K562 (cell line): Measurements from ENCODE around the gene LILRA6. TPM values are rescaled to one million over a fixed set of nuclear protein-coding genes. Genes with fewer than 3 reads are reported as not detected.
A peak's percentile ranks its signal among the peaks of the same experiment; 100 is the strongest.

Source experiments
- CBFA2T3 ChIP-seq: fragments of 450-650 bp; IDR thresholded peaks from 2 replicates; pipeline ENCODE4 v1.6.1; 2017
- CGGBP1 ChIP-seq: fragments of 250-450 bp; sonication (Bioruptor Pico); IDR thresholded peaks from 2 replicates; pipeline ENCODE4 v1.9.0; 2021; ENCODE audit warnings: mild to moderate bottlenecking
- CTBP1 ChIP-seq: fragments of 450-650 bp; IDR thresholded peaks from 2 replicates; pipeline ENCODE4 v1.6.1; 2016; ENCODE audit warnings: borderline replicate concordance
- CTCF ChIP-seq, 3 experiments: IDR thresholded peaks in 2 of 3; conservative IDR thresholded peaks in 1 of 3; 2 replicates each; pipeline ENCODE4 v1.5.1; 2011 to 2012; ENCODE audit warnings: low read length in 3 of 3, mild to moderate bottlenecking in 3 of 3, control low read depth in 2 of 3, improper control_type of control experiment in 1 of 3, inconsistent platforms in 1 of 3, low read depth in 1 of 3, mixed read lengths in 1 of 3, moderate library complexity in 1 of 3; ENCODE audit not compliant: insufficient read depth in 2 of 3
- ESRRA ChIP-seq: fragments of 450-650 bp; IDR thresholded peaks from 2 replicates; pipeline ENCODE4 v1.6.1; 2014; ENCODE audit warnings: low read depth, mild to moderate bottlenecking, moderate library complexity, borderline replicate concordance
- FOXK2 ChIP-seq, 2 experiments: fragments of 450-650 bp; IDR thresholded peaks in 1 of 2; conservative IDR thresholded peaks in 1 of 2; 2 replicates each; pipeline ENCODE4 v1.6.1; 2016; ENCODE audit warnings: low read depth in 2 of 2, mild to moderate bottlenecking in 1 of 2
- FOXO4 ChIP-seq: fragments of 450-650 bp; formaldehyde crosslinking; IDR thresholded peaks from 2 replicates; pipeline ENCODE4 v1.4.0; 2020; ENCODE audit warnings: mild to moderate bottlenecking, moderate library complexity
- POLR2AphosphoS5 ChIP-seq: IDR thresholded peaks from 2 replicates; pipeline ENCODE4 v1.6.1; 2011; ENCODE audit warnings: mild to moderate bottlenecking, low read depth, low read length, moderate library complexity; ENCODE audit not compliant: control insufficient read depth, insufficient read depth
- RAD21 ChIP-seq, 2 experiments: fragments of 250-450 bp in 1 of 2; fragments of 450-650 bp in 1 of 2; sonication (Bioruptor Pico) in 1 of 2; formaldehyde crosslinking in 1 of 2; IDR thresholded peaks in 1 of 2; conservative IDR thresholded peaks in 1 of 2; 2 replicates each; pipeline versions ENCODE4 v1.4.0 to v1.8.0; 2020 to 2022; ENCODE audit warnings: mild to moderate bottlenecking in 2 of 2, moderate library complexity in 1 of 2
- RBM15 ChIP-seq: fragments of 200-400 bp; formaldehyde crosslinking; IDR thresholded peaks from 2 replicates; pipeline ENCODE4 v1.6.1; 2018; ENCODE audit warnings: mild to moderate bottlenecking, low read length, moderate library complexity; ENCODE audit not compliant: insufficient read depth
- RNF219 ChIP-seq: fragments of 250-450 bp; sonication (Bioruptor Pico); IDR thresholded peaks from 2 replicates; pipeline ENCODE4 v1.5.0; 2022; ENCODE audit warnings: mild to moderate bottlenecking
- YY1 ChIP-seq, 3 experiments: IDR thresholded peaks; 2 replicates each; pipeline ENCODE4 v1.6.1; 2011; ENCODE audit warnings: low read length in 2 of 3, mild to moderate bottlenecking in 2 of 3, moderate library complexity in 2 of 3, borderline replicate concordance in 1 of 3, control low read depth in 1 of 3, low read depth in 1 of 3; ENCODE audit not compliant: insufficient read depth in 3 of 3, insufficient replicate concordance in 2 of 3, control insufficient read depth in 1 of 3, insufficient read length in 1 of 3; ENCODE audit errors: extremely low read depth in 1 of 3
- ZNF12 ChIP-seq: sonication (generic); formaldehyde crosslinking; IDR thresholded peaks from 2 replicates; pipeline ENCODE4 v1.4.0; 2020; ENCODE audit warnings: mild to moderate bottlenecking, missing genetic modification reagents
- ZNF212 ChIP-seq: fragments of 450-650 bp; formaldehyde crosslinking; IDR thresholded peaks from 2 replicates; pipeline ENCODE4 v1.4.0; 2020; ENCODE audit warnings: mild to moderate bottlenecking
- ZNF384 ChIP-seq: IDR thresholded peaks from 2 replicates; pipeline ENCODE4 v1.6.1; 2012; ENCODE audit warnings: low read depth, low read length, improper control_type of control experiment
- ZNF75A ChIP-seq: fragments of 450-650 bp; formaldehyde crosslinking; IDR thresholded peaks from 2 replicates; pipeline ENCODE4 v1.4.0; 2020; ENCODE audit warnings: mild to moderate bottlenecking
- polyA plus RNA-seq, 8 experiments: library from polyadenylated mRNA; depleted of rRNA in 4 of 8; stranded (reverse) in 5 of 8; unstranded in 3 of 8; fragments of >200 nt; fragmentation: Nextera tagmentation in 2 of 8; fragmentation: Illumina TruSeq in 1 of 8; extraction: Ambion mirVana in 2 of 8; extraction: Trizol in 1 of 8; gene quantifications; 2 replicates each; pipeline versions ENCODE4 v1.2.1 to v1.2.3, GENCODE V29; 2011 to 2014; ENCODE audit warnings: inconsistent platforms in 1 of 8, missing spikeins in 1 of 8
- total RNA-seq, 7 experiments: library from RNA; depleted of rRNA in 6 of 7; stranded (reverse); fragments of >200 nt in 6 of 7; fragmentation: Illumina TruSeq in 2 of 7; extraction: Trizol in 2 of 7; gene quantifications; 2 replicates each; pipeline versions ENCODE4 v1.2.1 to v1.2.3, GENCODE V29; 2011 to 2021; ENCODE audit warnings: low replicate concordance in 1 of 7
- TF ChIP-seq, protein P1 (sequence below): fragments of 450-650 bp; IDR thresholded peaks from 2 replicates; pipeline ENCODE4 v1.7.0; 2016; ENCODE audit warnings: borderline replicate concordance

LILRA6 gene
- total and polyA plus RNA-seq, 9 of the 15 experiments (the other 6 are each of a cell fraction or from before 2014, with no cell fraction given): 0.03 TPM; not detected in 8

- TF ChIP-seq RNF219 (CRISPR knock-in tag) (no peak), POLR2AphosphoS5 (peak; percentile 94), YY1 (IDR thresholded peaks at IDR 0.05; ENCODE audit: borderline replicate concordance in 1 of 3, control insufficient read depth in 1 of 3, extremely low read depth in 1 of 3, insufficient read depth in 3 of 3, insufficient read length in 1 of 3, insufficient replicate concordance in 2 of 3, low read depth in 1 of 3, low read length in 2 of 3) (peak in 1 of 3 experiments; percentile 8), RBM15 (no peak), ZNF212 (CRISPR knock-in tag) (no peak), CGGBP1 (CRISPR knock-in tag) (peak; percentile 65; the same call in 1 of the 2 replicates), FOXK2 (conservative IDR thresholded peaks at IDR 0.05 in 1 of 2, IDR thresholded peaks at IDR 0.05 in 1 of 2; ENCODE audit: low read depth in 2 of 2) (peak; percentile 97 to 98), CTCF (IDR thresholded peaks at IDR 0.05 in 2 of 3, conservative IDR thresholded peaks at IDR 0.05 in 1 of 3; ENCODE audit: insufficient read depth in 2 of 3, low read depth in 1 of 3, low read length in 3 of 3) (no peak; a peak in 1 of 6 replicates), ZNF12 (no peak), CTBP1 (peak; percentile 89; the same call in 1 of the 2 replicates), FOXO4 (CRISPR knock-in tag) (peak; percentile 48; the same call in 1 of the 2 replicates), ESRRA (peak; percentile 95), RAD21 (CRISPR knock-in tag; conservative IDR thresholded peaks at IDR 0.05 in 1 of 2, IDR thresholded peaks at IDR 0.05 in 1 of 2) (0 out of 4 replicates have a peak, but pooled peaks have one; percentile 1 to 5), ZNF384 (no peak), CBFA2T3 (peak; percentile 93), ZNF75A (CRISPR knock-in tag) (0 out of 2 replicates have a peak, but pooled peaks have one; percentile 28)
- TF ChIP-seq, protein P1, sequence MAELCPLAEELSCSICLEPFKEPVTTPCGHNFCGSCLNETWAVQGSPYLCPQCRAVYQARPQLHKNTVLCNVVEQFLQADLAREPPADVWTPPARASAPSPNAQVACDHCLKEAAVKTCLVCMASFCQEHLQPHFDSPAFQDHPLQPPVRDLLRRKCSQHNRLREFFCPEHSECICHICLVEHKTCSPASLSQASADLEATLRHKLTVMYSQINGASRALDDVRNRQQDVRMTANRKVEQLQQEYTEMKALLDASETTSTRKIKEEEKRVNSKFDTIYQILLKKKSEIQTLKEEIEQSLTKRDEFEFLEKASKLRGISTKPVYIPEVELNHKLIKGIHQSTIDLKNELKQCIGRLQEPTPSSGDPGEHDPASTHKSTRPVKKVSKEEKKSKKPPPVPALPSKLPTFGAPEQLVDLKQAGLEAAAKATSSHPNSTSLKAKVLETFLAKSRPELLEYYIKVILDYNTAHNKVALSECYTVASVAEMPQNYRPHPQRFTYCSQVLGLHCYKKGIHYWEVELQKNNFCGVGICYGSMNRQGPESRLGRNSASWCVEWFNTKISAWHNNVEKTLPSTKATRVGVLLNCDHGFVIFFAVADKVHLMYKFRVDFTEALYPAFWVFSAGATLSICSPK: no peak
Observed at GRCh38 chr19:54207983-54208783, 34.4 kb downstream of the LILRA6 start (continued).
